NCI-H2196 treated with DMSO at 0.1 percent for 48 hours (cell line): ENCODE data around the gene TAS2R50.
"Not testable (repeated sequence)": the region's sequence is repeated elsewhere in the genome, so short reads cannot be mapped to it uniquely, and the experiment has no call there.

Experiments
- DNase-seq: peaks from one replicate; lab custom pipeline; 2025; ENCODE audit not compliant: unreplicated experiment; lab: John Stamatoyannopoulos, UW

The TAS2R50 gene, protein sequence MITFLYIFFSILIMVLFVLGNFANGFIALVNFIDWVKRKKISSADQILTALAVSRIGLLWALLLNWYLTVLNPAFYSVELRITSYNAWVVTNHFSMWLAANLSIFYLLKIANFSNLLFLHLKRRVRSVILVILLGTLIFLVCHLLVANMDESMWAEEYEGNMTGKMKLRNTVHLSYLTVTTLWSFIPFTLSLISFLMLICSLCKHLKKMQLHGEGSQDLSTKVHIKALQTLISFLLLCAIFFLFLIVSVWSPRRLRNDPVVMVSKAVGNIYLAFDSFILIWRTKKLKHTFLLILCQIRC

DNA sequence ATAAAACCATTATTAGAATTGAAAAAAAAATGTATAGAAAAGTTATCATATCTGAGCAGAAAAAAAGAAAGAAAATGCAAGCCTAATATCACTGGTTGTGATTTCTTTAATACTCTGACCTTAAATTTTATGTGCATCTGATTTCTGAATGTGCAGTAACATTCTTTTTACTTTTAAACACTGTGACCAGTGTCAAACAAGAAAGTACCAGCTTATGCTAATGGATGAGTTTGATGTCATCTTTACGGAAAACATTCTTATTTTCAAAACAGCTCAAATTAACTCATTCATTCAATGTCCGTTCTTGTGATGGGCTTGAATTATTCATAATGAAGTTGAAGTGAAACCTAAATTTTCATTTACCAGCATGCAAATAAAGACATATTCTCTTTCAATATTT lies at the start of gene TAS2R50:
TAS2R50 (minus strand) TSS at position 101 of the 400 bp plus-strand sequence; CDS start at position 49, 52 bp downstream.
- DNase-seq, result no peak

GRCh38 chr12:11033959-11034358 lies 47.2 kb upstream of the TAS2R50 start:
- not testable (repeated sequence) for DNase-seq

- DNase-seq, result no peak
Measured at GRCh38 chr12:11031307-11031706, 44.6 kb upstream of the TAS2R50 start, which contains the start of gene TAS2R31. TAS2R31 (minus strand) TSS chr12:11031407; CDS start chr12:11031335, 72 bp downstream.

GRCh38 chr12:11026118-11026517 lies 39.4 kb upstream of the TAS2R50 start:
- DNase-seq, result no peak

- no peak for DNase-seq
Measured at GRCh38 chr12:11023387-11023786, 36.7 kb upstream of the TAS2R50 start.

DNA sequence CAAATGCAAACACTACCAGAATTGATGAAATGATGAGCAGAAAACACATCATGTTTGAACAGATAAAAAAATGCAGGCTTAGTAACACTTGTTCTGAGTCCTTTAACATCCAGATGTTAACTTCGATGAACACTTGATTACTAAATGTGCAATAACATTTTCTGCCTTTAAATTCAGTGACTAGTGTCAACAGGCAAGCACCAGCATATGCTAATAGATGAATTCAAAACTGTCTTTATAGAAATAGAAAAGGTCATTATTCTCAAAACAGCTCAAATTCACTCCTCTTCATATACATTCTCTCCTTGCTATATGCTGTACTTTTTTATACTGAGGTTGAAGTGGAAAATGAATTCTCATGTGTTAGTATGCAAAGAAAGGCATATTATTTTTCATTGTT lies 35.8 kb upstream of the TAS2R50 start, which contains the start of gene TAS2R19:
TAS2R19 (minus strand) TSS at position 101 of the 400 bp plus-strand sequence; CDS start at position 52, 49 bp downstream.
- DNase-seq, result no peak

GRCh38 chr12:11016937-11017336 lies 30.2 kb upstream of the TAS2R50 start:
- no peak for DNase-seq

GRCh38 chr12:11015775-11016430 lies 29.2 kb upstream of the TAS2R50 start:
- DNase-seq, result no peak

- no peak for DNase-seq
Measured at GRCh38 chr12:11014234-11014633, 27.5 kb upstream of the TAS2R50 start.

GRCh38 chr12:11007608-11008007 lies 20.9 kb upstream of the TAS2R50 start:
- DNase-seq, result no peak

DNA sequence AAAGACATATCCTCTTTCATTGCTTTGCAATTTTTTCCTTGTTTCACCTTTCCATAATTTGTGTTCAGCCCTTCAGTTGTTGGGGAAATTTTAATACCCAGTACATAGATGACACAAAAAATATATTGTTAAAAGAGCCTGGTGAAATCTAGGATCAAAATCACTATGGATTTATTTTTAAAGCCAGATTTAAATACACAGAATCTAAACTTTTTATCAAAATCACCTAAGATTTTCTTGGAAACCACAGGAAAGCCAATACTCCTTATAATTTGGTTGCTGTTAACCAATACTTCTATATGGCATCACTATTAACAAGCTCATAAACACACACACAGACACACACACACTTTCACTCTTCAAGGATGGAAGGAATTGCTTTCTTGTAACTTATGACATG lies 11.5 kb upstream of the TAS2R50 start, which contains the start of gene TAS2R20:
TAS2R20 (minus strand) TSS at position 101 of the 400 bp plus-strand sequence. CDS start 429 bp downstream, outside the sequence.
- no peak for DNase-seq

DNA sequence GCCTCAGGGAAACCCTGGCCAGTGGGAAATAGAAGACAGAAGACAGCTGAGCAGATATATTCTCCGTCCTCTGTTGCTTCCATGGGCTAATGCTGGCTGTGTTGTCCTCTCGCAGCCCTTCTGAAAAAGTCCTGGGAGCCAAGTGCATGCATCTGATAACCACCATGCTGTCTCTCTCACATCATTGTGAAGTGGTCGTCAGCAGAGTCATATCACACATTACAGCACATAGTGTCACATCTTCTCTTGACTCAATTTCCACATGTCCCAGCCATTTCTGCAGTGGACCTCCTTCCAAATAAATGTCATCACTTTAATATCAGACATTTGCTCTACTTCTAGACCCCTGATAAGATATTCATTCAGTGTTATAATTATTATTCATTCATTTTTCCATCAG lies 7.6 kb upstream of the TAS2R50 start:
- DNase-seq, result no peak

- no peak for DNase-seq
Measured at GRCh38 chr12:10989107-10989506, 2.4 kb upstream of the TAS2R50 start.

DNA sequence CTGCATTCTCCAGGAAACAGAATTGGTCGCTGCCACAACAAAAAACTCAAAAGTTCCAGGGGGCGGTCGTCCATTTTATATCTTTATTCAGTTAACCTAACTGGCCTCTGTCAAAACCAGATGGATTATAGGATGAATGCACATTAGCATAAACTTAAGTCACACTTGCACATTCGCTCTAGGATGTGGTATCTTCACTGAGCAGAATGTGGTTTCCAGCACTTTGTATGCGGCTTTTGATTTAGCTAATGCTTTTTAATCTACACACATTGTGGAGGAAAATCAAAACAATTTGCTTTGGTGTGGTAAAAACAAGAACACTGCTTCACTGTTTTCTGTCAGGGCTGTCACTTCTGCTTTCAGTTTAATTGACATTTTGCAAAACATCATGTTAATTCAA lies 4.5 kb downstream of the TAS2R50 start:
- DNase-seq, result no peak

GRCh38 chr12:10974965-10975364 lies 11.7 kb downstream of the TAS2R50 start:
- DNase-seq, result no peak

GRCh38 chr12:10968765-10969456 lies 17.8 kb downstream of the TAS2R50 start:
- DNase-seq, result no peak

DNA sequence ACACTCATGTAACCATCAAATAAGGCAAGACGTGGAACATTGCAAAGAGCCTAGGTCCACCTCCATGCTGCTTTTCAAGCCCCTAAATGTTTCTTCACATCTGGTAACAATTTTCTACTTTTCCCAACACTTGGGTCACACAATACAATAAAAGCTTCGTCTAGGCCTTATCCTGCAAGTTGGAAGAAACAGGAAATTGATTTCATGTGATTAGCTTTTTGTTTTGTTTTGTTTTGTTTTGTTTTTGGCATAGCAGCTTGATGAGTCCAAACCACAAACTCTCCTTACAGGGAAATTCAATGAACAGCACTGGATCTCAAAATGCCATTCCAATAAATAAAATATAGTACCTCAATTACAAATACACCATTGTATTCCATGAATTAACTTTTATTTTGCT lies 19.3 kb downstream of the TAS2R50 start:
- DNase-seq, result no peak

DNA sequence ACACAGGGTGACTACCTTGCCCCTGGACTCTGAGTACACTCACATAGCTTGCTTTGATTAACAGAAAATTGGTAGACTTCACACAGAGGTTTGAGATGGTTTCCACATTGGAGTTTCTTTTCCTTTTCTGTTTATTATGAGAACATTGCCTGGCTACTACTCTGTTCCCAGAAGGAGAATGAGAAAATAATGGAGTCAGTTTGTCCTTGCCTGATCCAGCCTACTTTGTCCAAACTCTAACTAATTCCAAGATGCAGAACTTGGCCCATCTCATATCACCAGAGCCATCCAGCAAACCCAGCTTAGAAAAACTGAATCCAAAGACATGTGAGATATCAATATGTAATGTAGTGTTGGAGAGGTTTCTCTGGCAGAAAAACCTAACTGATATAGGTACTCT lies 20.4 kb downstream of the TAS2R50 start:
- DNase-seq, result no peak

GRCh38 chr12:10965476-10965875 lies 21.2 kb downstream of the TAS2R50 start:
- no peak for DNase-seq

DNA sequence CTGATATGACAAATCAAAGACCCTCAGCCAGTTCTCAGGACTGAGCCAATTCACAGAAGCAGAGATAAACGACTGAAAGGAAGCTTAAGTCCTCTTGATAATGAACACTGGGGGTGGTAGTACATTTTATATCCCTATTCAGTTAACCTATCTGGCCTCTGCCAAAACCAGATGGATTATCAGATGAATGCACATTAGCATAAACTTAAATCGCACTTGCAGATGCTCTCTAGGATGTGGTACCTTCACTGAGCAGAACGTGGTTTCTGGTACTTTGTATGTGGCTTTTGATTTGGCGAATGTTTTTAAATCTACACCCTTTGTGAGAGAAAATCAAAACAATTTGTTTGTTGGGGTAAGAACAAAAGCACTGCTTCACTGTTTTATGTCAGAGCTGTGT lies 26.5 kb downstream of the TAS2R50 start:
- DNase-seq, result no peak

DNA sequence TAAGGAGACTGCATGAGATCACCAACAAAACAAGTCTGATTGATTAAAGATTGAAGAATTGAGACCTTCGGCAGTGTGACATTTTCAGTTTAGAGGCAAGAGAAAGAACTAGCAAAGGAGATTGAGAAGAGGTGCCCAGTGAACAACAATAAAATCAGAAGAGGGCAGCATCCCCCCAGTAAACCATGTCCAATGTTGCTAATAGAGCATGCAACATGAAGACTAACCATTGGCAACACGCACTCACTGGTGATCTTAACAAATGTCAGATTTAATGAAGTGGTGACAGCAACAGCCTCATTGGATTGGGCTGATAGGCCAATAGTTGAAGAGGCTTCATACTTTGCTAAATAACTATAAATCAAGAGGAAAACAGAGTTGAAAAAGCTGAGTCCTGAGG lies 26.9 kb downstream of the TAS2R50 start:
- DNase-seq, result no peak

- no peak for DNase-seq
Measured at GRCh38 chr12:10957741-10958140, 29.0 kb downstream of the TAS2R50 start.
